Right atrium auricular region (tissue), 2 donors: ENCODE data around the gene TSPAN9. TPM values are rescaled to one million over a fixed set of nuclear protein-coding genes. Genes with fewer than 3 reads are reported as not detected.
A peak's percentile ranks its signal among the peaks of the same experiment; 100 is the strongest.

Experiments
- DNase-seq: peaks from one replicate; pipeline ENCODE4 v3.0.0-alpha.2; 2019; ENCODE audit warnings: low spot score
- H3K27ac ChIP-seq, 2 donors: fragments of 200-600 bp; sonication (generic); 1 replicate in 1 of 2; 2 replicates in 1 of 2; pipeline ENCODE4 v1.5.1; 2016 to 2019
- H3K27me3 ChIP-seq, 2 donors: fragments of 200-600 bp; sonication (generic); one replicate each; pipeline versions ENCODE4 v1.5.1 to v1.6.0; 2017 to 2019
- H3K36me3 ChIP-seq: fragments of 200-600 bp; sonication (generic); one replicate; pipeline ENCODE4 v1.5.1; 2016
- H3K4me1 ChIP-seq, 2 donors: fragments of 200-600 bp; sonication (generic); one replicate each; pipeline versions ENCODE4 v1.5.1 to v1.6.0; 2017 to 2019
- H3K4me3 ChIP-seq, 2 donors: fragments of 200-600 bp; sonication (generic); 1 replicate in 1 of 2; 2 replicates in 1 of 2; pipeline ENCODE4 v1.5.1; 2017 to 2019; ENCODE audit warnings: mild to moderate bottlenecking in 1 of 2, moderate library complexity in 1 of 2
- H3K9me3 ChIP-seq, 2 donors: fragments of 200-600 bp; sonication (generic); one replicate each; pipeline ENCODE4 v1.5.1; 2019
- CTCF ChIP-seq, 2 donors: fragments of 200-600 bp; sonication (generic); IDR thresholded peaks; one replicate each; pipeline ENCODE4 v1.5.1; 2019; ENCODE audit warnings: antibody characterized with exemption in 2 of 2
- total RNA-seq, 2 donors: library from RNA; depleted of rRNA; stranded (reverse); fragments of >200 nt; gene quantifications; one replicate each; pipeline ENCODE4 v1.1.0, GENCODE V29; 2016

Gene TSPAN9
- total RNA-seq, 2 donors from 2014 or later: 103 to 185 TPM

DNA sequence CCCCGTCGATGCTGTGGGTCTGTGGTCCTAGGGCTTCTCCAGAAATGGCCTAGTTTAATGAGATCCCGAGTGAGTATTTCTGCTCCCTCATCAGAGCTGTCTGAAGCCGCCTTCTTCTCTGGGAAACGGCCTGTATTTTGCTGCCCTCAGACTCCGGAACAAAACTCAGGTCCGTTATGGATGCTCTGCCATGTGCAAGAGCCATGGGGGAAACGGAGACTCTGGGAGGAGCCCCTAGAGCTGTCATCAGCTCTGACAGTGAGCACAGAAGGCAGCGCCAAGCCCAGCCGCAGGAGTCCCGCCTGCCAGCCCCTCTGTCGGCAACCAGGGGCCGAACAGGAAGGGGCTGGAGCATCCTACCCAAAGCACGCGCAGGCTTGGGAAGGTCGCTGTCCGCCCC is 221.4 kb downstream of the TSPAN9 start:
- Histone ChIP-seq H3K4me3 (no peak overlapping the region), H3K36me3 (no peaks in the 10 kb centered on the region), H3K27ac (no peak overlapping the region), H3K9me3 (no peaks in the 10 kb centered on the region), H3K27me3 (no peaks in the 10 kb centered on the region), H3K4me1 (peaks cover 0 to 47% of the 10 kb centered on the region in 2 donors)
- DNase-seq: no peak
- TF ChIP-seq CTCF (IDR thresholded peaks at IDR 0.05): no peak

GRCh38 chr12:3299929-3300832 is 223.0 kb downstream of the TSPAN9 start:
- peak; percentile 91 to 92 for TF ChIP-seq CTCF (IDR thresholded peaks at IDR 0.05)
- H3K27ac ChIP-seq: peak overlapping the region in 1 of 2 donors; percentile 46
- no peaks in the 10 kb centered on the region for H3K36me3 ChIP-seq
- no peaks in the 10 kb centered on the region for H3K9me3 ChIP-seq
- H3K27me3 ChIP-seq: no peaks in the 10 kb centered on the region
- DNase-seq: peak; percentile 92
- H3K4me1 ChIP-seq: peaks cover 0 to 36% of the 10 kb centered on the region in 2 donors
- H3K4me3 ChIP-seq: peak overlapping the region in 1 of 2 donors; percentile 21

DNA sequence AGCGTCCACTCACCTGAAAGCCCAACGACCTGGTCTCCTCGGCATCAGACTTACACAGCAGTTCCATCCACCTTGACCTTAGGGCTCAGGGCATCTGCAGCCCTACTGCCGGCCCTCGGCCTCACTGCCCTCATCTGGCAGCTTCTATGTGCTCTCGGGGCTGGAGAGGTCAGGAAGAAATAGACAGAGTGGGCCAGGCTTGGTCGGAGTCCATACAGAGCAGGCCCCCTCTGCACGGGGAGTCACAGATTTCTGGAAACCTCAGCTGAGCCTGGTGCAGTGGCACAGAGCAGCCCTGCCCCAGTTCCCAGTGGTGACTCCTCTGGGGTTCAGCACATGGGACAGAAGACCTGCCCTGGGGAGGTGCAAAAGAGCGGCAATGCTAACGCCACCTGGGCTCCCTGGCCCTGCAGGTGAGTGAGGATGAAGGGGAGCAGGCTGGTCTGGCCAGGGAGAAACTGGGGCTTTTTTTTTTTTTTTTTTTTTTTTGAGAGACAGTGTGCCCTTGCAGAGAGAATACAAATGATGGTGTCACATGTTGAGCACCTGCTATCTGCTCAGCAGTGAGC is 223.7 kb downstream of the TSPAN9 start:
- TF ChIP-seq CTCF (IDR thresholded peaks at IDR 0.05): no peak
- Histone ChIP-seq H3K4me3 (no peak overlapping the region), H3K27me3 (no peaks in the 10 kb centered on the region), H3K4me1 (peaks cover 0 to 28% of the 10 kb centered on the region in 2 donors), H3K9me3 (no peaks in the 10 kb centered on the region), H3K27ac (no peak overlapping the region), H3K36me3 (no peaks in the 10 kb centered on the region)
- DNase-seq: no peak

DNA sequence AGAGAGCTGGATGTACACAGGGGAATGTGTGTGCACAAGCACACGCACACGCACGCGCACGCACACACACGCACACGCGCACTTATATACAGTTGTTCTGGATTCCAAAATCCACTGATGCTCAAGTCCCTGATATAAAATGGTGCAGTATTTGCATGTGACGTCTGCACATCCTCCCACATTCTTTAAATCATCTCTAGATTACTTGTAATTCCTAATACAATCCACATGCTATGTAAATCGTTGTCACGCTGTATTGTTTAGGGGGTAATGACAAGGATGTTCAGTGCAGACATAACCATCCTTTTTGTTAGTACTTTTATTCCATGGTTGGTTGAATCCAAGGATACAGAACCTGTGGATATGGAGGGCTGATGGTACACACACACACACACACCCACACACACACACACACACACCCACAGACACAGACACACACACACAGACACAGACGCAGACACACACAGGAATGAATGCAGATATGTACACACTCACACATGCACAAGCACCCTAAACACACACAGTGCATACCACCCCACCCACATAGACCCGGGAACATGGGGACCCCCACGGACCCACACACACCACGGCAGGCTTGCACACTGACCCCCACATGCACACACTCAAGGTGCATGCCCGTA is 225.3 kb downstream of the TSPAN9 start:
- no peaks in the 10 kb centered on the region for H3K9me3 ChIP-seq
- no peak overlapping the region for H3K4me3 ChIP-seq
- no peak for TF ChIP-seq CTCF (IDR thresholded peaks at IDR 0.05)

GRCh38 chr12:3303410-3304136 is 226.4 kb downstream of the TSPAN9 start:
- Histone ChIP-seq H3K36me3 (no peaks in the 10 kb centered on the region), H3K4me3 (no peak overlapping the region), H3K9me3 (no peaks in the 10 kb centered on the region), H3K4me1 (peaks cover 0 to 19% of the 10 kb centered on the region in 2 donors), H3K27me3 (no peaks in the 10 kb centered on the region), H3K27ac (no peak overlapping the region)
- no peak for DNase-seq
- TF ChIP-seq CTCF (IDR thresholded peaks at IDR 0.05): peak in 1 of 2 donors; percentile 30

More for the DNA sequence above, 225.3 kb downstream of the TSPAN9 start:
- Histone ChIP-seq H3K27ac (no peak overlapping the region), H3K36me3 (no peaks in the 10 kb centered on the region), H3K4me1 (peaks cover 0 to 19% of the 10 kb centered on the region in 2 donors), H3K27me3 (no peaks in the 10 kb centered on the region)
- DNase-seq: no peak
